ENCODE measurements around the gene PGAP6. TPM values are rescaled to one million over a fixed set of nuclear protein-coding genes. Genes with fewer than 3 reads are reported as not detected.

Gene PGAP6
- total and polyA plus RNA-seq, 9 of the 15 experiments (the other 6 are each of a cell fraction or from before 2014, with no cell fraction given): 0.45 to 50.2 (median 39.3) TPM

- TF ChIP-seq ZBTB11 (CRISPR knock-in tag; IDR thresholded peaks at IDR 0.05) (no peak), CREB3L1 (IDR thresholded peaks at IDR 0.05; ENCODE audit: borderline replicate concordance, low read depth) (peak; percentile 29; the same call in 1 of the 2 replicates), NCOA1 (IDR thresholded peaks at IDR 0.05; ENCODE audit: low read depth) (peak; percentile 15; the same call in 1 of the 2 replicates), ELF1 (tag; IDR thresholded peaks at IDR 0.05) (no peak), ARID3B (CRISPR knock-in tag; IDR thresholded peaks at IDR 0.05; ENCODE audit: borderline replicate concordance) (no peak), IRF2 (CRISPR knock-in tag; IDR thresholded peaks at IDR 0.05) (no peak), SMARCE1 (IDR thresholded peaks at IDR 0.05) (0 out of 2 replicates have a peak, but pooled peaks have one; percentile 24), L3MBTL2 (IDR thresholded peaks at IDR 0.05) (peak; percentile 58), ZFP36 (IDR thresholded peaks at IDR 0.05; ENCODE audit: low read depth, low read length, partially characterized antibody) (no peak), ESRRA (IDR thresholded peaks at IDR 0.05; ENCODE audit: borderline replicate concordance, low read depth) (peak; percentile 43; the same call in 1 of the 2 replicates), CXXC5 (CRISPR knock-in tag; IDR thresholded peaks at IDR 0.05) (peak; percentile 75), SOX6 (IDR thresholded peaks at IDR 0.05) (peak; percentile 85; the same call in 1 of the 2 replicates), ZNF174 (CRISPR knock-in tag; IDR thresholded peaks at IDR 0.05) (no peak), SPI1 (IDR thresholded peaks at IDR 0.05; ENCODE audit: borderline replicate concordance, low read depth, low read length) (no peak), DMBX1 (CRISPR knock-in tag; IDR thresholded peaks at IDR 0.05; ENCODE audit: borderline replicate concordance) (0 out of 2 replicates have a peak, but pooled peaks have one; percentile 7), NRF1 (conservative IDR thresholded peaks at IDR 0.05 in 1 of 2, IDR thresholded peaks at IDR 0.05 in 1 of 2) (0 out of 4 replicates have a peak, but pooled peaks of 1 of the 2 experiments have one; percentile 6), ZFX (CRISPR knock-in tag; IDR thresholded peaks at IDR 0.05) (peak; percentile 59; the same call in 1 of the 2 replicates), CEBPB (tag; IDR thresholded peaks at IDR 0.05) (peak; percentile 98), RCOR1 (IDR thresholded peaks at IDR 0.05; ENCODE audit: borderline replicate concordance in 1 of 2, low read depth in 2 of 2, low read length in 2 of 2) (peak in 1 of 2 experiments; percentile 84; a peak in 2 of 4 replicates)
These were observed 24.0 kb upstream of the PGAP6 start (continued) for GRCh38 chr16:405548-406506.

All from K562 (cell line).